Epithelial cell of proximal tubule (primary cell): ENCODE results near the gene ABCA4. TPM values are rescaled to one million over a fixed set of nuclear protein-coding genes. Genes with fewer than 3 reads are reported as not detected.

Experiments used
- DNase-seq: peaks from one replicate; pipeline ENCODE4 v3.0.0-alpha.2; 2011; ENCODE audit warnings: low read depth
- H3K4me3 ChIP-seq: 2 replicates; pipeline ENCODE4 v1.5.1; 2011; ENCODE audit warnings: low read depth, mild to moderate bottlenecking, low read length
- total RNA-seq: library from RNA; depleted of rRNA; stranded (reverse); fragments of >200 nt; gene quantifications from 2 replicates; pipeline ENCODE4 v1.2.3, GENCODE V29; 2015
- TF ChIP-seq, protein P1 (sequence below): conservative IDR thresholded peaks from 2 replicates; pipeline ENCODE4 v1.5.1; 2012; ENCODE audit warnings: low read depth, mild to moderate bottlenecking, low read length

The ABCA4 gene
- total RNA-seq, 1 donor from 2014 or later, result not detected

DNA sequence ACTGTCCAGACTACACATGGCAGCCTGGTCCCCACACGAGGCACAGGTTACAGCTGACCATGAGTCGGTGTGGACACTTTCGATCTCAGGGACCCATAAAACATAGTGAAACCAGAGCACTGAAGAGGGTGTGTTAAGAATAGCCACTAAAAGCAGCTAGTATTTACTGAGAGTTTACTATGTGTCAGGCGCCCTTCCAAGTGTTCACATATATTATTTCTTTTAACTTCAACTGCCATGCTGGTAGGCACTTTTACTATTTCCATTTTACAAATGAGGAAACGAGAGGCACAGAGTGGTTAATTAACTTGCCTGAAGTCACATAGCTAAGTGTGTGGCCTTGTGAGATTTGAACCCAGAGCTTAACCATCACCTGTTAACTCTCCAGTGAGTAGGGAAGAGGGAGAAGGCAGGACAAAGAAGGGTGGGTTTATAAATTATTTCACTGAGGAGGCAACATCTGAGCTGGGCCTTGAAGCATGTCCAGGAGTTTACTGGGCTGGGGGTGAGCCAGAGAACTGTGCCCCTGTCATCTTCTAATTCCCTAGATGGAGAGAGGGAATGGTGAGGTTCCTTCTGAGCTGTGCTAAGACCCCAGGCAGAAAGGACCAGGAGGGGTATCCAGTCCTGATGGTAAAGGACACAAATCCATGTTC lies 20.7 kb downstream of the ABCA4 start:
- TF ChIP-seq, protein P1, sequence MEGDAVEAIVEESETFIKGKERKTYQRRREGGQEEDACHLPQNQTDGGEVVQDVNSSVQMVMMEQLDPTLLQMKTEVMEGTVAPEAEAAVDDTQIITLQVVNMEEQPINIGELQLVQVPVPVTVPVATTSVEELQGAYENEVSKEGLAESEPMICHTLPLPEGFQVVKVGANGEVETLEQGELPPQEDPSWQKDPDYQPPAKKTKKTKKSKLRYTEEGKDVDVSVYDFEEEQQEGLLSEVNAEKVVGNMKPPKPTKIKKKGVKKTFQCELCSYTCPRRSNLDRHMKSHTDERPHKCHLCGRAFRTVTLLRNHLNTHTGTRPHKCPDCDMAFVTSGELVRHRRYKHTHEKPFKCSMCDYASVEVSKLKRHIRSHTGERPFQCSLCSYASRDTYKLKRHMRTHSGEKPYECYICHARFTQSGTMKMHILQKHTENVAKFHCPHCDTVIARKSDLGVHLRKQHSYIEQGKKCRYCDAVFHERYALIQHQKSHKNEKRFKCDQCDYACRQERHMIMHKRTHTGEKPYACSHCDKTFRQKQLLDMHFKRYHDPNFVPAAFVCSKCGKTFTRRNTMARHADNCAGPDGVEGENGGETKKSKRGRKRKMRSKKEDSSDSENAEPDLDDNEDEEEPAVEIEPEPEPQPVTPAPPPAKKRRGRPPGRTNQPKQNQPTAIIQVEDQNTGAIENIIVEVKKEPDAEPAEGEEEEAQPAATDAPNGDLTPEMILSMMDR, result no peak
- DNase-seq, result no peak

DNA sequence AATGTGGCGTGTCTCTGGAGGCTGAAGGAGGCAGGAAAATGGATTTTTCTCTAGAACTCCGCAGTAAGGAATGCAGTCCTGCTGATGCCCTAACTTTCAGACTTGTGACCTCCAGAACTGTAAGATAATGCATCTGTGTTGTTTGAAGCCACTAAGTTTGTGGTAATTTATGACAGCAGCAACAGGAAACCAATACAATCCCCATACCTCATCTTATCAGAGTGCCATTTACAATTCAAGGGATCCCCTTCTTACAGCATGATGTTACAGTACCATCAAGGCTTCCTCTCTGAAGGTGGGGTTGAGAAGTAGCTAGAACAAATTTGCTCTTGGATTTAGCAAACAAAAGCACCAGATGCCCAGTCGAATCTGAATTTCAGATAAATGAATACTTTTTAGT lies 21.6 kb downstream of the ABCA4 start:
- TF ChIP-seq, protein P1, result no peak
- DNase-seq, result no peak
- H3K4me3 ChIP-seq, result no peak overlapping the region

More for the DNA sequence above, 20.7 kb downstream of the ABCA4 start:
- H3K4me3 ChIP-seq, result no peak overlapping the region

DNA sequence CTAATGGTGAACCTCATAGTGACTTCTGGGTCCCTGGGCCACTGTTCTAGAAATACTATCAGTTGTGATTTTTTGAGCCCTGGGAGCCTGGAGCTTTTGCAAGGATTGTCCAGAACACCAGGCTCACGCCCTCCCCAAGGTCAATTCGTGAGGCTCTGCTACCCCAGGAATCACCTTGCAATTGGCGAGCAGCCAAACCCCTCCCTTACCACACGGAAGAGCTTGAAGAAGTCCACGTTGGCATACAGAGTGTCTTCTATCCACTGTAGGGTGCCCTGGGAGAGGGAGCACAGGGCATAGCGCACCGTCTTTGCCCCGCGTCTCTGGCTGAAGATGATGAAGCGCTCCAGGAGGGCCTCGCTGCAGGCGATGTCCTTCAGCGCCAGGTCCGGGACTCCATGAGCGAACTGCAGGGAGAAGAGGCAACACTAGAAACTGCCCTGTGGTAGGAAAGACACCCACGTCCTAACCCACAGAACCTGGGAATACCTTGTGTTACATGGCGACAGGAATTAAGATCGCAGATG lies 22.3 kb downstream of the ABCA4 start:
- TF ChIP-seq, protein P1, result no peak
- no peak overlapping the region for H3K4me3 ChIP-seq
- no peak for DNase-seq

DNA sequence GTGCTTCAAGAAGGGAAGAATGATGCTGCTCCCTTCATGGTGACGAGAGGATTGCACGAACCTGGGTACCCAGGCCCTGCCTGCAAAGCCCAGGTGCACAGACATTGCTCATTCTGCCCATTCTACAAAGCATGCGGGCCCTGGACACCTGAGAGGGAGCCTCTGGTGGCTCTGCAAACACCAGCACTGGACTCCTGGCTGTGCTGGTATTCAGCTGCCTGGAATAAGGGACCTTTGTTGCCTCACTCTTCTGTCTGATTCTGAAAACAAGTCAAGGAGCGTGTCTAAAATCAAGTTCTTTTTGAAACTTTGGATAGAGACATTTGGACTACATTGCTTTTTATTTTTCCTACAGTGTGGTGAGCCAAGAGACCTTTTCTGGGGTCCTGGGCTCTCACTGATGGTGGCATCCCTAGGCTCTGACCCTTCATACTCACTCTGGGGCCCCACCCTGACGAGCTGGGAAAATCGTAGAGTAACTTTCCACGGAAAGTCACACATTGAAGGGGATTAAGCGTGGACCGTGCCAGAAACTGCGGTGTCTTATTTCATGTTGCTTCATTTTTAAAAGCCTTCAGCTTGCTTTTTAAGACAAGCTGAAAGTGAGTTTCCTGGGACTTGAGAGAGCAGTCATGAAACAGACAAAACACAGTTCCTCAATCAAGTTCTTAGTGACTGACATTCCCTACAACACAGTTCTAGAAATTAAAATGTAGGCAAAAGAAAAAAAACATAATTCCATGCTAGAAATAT lies 24.0 kb downstream of the ABCA4 start:
- no peak for DNase-seq
- TF ChIP-seq, protein P1, result no peak
- no peak overlapping the region for H3K4me3 ChIP-seq

DNA sequence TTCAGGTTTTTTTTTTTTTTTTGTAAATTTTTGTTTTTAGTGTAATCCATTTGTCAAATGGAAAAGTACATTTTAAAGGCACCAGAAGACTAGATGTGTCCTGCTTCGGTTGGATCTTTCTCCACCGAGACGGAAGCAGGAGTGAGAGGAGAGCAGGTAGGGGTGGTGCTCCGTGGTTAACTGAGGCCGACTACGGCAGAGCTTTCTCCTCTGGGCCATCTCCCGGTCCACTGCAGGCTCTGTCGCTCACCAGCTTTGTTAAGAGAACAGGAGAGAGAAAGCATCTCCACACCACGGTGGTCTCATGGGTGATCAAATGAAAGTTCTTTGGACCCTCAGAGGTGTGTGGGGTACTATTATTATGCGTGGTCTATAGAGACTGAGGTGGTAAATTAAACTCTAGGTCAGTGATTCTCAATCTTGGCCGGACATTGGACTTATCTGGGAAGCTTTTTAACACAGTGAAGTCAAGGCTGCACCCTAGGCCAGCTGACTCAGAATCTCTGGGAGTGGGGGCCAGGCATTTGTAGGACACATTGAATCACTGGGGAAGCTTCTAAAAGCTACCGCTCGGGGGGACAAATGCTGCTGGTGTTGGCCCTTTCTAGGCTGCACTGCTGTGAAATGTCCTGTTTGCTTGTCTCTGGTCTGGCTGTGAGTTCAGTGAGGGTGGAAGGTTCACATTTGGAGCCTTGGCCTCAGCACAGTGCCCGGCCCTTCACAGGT lies 25.0 kb downstream of the ABCA4 start:
- H3K4me3 ChIP-seq, result no peak overlapping the region
- TF ChIP-seq, protein P1, result no peak
- DNase-seq, result no peak

DNA sequence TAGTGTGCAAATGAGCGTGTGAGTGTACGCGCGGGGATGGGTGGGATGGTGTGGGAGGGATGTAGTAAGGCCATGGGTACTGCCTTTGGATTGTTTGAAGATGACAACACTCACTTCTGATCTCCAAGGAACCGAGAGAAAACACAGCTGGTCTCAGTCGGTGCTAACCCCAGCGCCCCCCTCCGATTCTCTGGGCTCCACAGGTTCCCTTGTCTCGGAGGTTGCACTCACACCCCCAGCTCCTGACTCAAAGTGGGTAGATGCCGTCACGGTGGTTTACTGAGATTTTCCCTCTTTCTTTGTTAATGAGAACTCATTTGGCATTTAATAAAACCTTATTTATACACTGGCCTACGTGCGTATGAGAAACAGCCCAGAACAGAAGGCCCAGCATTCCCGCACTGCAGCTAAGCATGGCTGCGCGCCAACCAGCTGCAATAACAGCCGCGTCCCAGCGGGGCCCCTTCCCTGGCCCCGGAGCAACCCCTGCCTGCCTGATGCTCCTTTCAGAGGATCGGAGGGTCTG lies 25.8 kb downstream of the ABCA4 start:
- DNase-seq, result no peak
- TF ChIP-seq, protein P1, result no peak
- H3K4me3 ChIP-seq, result no peak overlapping the region
